Measurements from ENCODE around the gene ZNRF4. TPM values are rescaled to one million over a fixed set of nuclear protein-coding genes. Genes with fewer than 3 reads are reported as not detected.

Gene ZNRF4
- total RNA-seq, 4 donors from 2014 or later, result not detected

GRCh38 chr19:5445561-5446055 is 9.6 kb upstream of the ZNRF4 start:
- no peak for TF ChIP-seq CTCF (IDR thresholded peaks at IDR 0.05; ENCODE audit: low read depth)

- no peak for TF ChIP-seq CTCF (IDR thresholded peaks at IDR 0.05; ENCODE audit: low read depth)
Observed at GRCh38 chr19:5447700-5448311, 7.4 kb upstream of the ZNRF4 start.

GRCh38 chr19:5448374-5448773 is 6.8 kb upstream of the ZNRF4 start:
- no peak for TF ChIP-seq CTCF (IDR thresholded peaks at IDR 0.05; ENCODE audit: low read depth)

GRCh38 chr19:5450482-5451126 is 4.6 kb upstream of the ZNRF4 start:
- TF ChIP-seq CTCF (IDR thresholded peaks at IDR 0.05; ENCODE audit: low read depth), result no peak

- no peak for TF ChIP-seq CTCF (IDR thresholded peaks at IDR 0.05; ENCODE audit: low read depth)
Observed at GRCh38 chr19:5451494-5451893, 3.7 kb upstream of the ZNRF4 start.

- no peak for TF ChIP-seq CTCF (IDR thresholded peaks at IDR 0.05; ENCODE audit: low read depth)
Observed at GRCh38 chr19:5452594-5453565, 2.3 kb upstream of the ZNRF4 start.

- no peak for TF ChIP-seq CTCF (IDR thresholded peaks at IDR 0.05; ENCODE audit: low read depth)
Observed at GRCh38 chr19:5454743-5455142, 474 bp upstream of the ZNRF4 start.
